A204.1 (cell line): Measurements from ENCODE around the gene DOCK2.

Experiments
- FAIRE-seq: peaks from 2 replicates; lab custom pipeline; 2012; peaks lifted over from hg19 to GRCh38; lab: Jason Lieb, UNC

DOCK2 gene

GRCh38 chr5:169694091-169694625 lies 57.1 kb downstream of the DOCK2 start:
- FAIRE-seq, result no peak

GRCh38 chr5:169695025-169695625 lies 58.0 kb downstream of the DOCK2 start:
- FAIRE-seq, result no peak

DNA sequence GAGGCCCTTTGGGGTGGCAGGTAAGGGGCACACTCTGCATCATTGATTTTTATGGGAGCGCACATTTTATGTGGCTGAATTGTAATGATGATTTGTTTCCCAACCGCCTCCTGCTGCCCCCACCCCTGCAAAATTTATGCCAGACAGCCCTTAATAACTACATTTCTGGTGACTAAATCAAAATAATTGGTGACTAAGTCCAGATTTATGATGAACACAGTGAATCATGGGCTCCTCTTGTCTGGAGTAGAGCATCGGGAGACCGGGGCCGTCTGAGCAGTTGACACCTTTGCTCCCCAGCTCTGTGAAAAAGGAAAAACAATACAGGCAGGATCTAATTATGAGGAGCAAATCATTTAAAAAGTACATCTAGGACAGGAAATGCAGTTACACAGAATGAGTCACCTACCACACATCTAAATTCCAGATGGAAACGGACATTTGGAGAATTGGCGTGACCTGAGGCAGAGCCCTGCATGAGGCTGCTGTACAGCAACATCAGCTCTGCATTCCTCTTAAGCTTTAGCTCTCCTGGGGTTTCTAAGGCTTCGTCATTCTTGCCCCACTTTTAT lies 58.9 kb downstream of the DOCK2 start:
- FAIRE-seq, result no peak

- FAIRE-seq, result no peak
These were observed 59.8 kb downstream of the DOCK2 start for GRCh38 chr5:169696621-169697510.

DNA sequence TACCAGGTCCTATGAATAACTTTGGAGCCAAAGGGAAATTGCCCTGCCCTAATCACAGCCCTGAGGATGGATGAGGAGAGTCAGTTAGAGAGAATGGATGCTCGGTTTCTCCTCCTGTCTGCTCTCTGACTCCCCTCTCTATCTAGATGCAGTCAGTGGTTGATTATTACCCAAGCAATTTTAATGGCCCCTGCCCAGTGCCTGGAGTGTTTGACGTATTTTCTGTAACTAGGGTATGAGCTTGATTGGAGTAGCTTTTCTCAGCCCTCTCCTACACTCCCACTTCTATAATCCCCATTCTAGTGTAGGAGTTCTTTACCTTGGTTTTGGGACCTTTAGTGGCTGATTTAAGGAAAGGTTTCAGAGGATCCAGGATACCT lies 60.4 kb downstream of the DOCK2 start:
- no peak for FAIRE-seq

- FAIRE-seq, result no peak
These were observed 60.9 kb downstream of the DOCK2 start for GRCh38 chr5:169697976-169698375.

DNA sequence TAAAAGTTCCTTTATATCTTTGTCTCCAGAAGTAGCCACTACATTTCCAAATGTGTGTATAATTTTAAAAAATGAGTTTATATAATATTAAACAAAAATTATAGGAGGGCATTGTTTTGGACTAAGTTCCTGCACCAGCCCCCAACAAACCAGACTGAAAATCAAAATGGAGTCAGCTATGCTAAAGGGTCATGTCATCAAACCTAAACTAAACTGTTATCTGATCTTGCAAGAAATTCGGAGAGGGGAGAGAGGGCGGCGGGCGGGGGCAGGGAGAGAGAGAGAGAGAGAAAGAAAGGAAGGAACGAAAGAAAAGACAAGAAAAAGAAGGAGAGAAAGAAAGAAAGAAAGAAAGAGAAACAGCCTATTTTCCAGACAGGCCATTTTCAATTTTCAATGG lies 63.5 kb downstream of the DOCK2 start:
- FAIRE-seq, result no peak

DNA sequence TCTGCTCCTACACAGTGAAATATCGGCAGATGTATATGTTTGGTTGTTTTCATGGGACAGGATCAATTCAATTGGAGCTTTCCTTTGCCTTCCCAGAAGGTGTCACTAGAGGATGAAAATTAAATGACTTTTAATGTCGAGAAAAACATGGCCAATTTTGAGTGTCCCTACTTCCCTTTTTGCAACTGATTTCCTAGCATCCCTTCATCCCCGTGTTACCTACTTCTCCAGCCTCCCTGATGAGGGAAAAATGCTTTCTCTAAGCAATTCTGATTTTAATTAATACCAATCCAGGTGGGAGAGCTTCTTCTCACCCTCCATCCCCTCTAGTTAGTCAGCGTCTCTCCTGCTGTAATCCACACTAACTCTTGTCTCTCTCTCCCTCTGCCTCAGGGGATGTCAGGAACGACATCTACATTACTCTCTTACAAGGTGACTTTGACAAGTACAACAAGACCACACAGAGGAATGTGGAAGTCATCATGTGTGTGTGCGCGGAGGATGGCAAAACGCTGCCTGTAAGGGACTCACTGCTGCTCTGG lies 64.9 kb downstream of the DOCK2 start:
- no peak for FAIRE-seq

- no peak for FAIRE-seq
These were observed 65.8 kb downstream of the DOCK2 start for GRCh38 chr5:169702693-169703481.

GRCh38 chr5:169703813-169704212 lies 66.7 kb downstream of the DOCK2 start:
- no peak for FAIRE-seq

DNA sequence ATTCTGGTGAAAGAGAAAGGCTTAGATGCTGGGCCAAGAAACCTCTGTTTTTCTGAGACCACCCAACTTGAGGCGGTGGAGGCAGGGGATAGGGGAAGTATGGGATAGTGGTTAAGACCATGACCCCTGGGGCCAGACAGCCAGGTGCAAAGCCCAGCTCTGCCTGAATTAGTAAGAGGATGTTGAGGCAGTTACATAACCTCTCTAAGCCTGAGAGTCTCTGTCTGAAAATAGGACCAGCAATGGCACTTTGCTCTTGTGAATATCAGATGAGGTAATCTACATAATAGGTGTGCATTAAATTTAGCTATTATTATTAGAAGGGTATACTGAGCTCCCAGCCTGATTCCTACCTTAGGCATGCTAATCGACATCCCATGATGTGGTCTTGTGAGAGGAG lies 68.2 kb downstream of the DOCK2 start:
- no peak for FAIRE-seq

- FAIRE-seq, result no peak
These were observed 69.0 kb downstream of the DOCK2 start for GRCh38 chr5:169706071-169706470.

DNA sequence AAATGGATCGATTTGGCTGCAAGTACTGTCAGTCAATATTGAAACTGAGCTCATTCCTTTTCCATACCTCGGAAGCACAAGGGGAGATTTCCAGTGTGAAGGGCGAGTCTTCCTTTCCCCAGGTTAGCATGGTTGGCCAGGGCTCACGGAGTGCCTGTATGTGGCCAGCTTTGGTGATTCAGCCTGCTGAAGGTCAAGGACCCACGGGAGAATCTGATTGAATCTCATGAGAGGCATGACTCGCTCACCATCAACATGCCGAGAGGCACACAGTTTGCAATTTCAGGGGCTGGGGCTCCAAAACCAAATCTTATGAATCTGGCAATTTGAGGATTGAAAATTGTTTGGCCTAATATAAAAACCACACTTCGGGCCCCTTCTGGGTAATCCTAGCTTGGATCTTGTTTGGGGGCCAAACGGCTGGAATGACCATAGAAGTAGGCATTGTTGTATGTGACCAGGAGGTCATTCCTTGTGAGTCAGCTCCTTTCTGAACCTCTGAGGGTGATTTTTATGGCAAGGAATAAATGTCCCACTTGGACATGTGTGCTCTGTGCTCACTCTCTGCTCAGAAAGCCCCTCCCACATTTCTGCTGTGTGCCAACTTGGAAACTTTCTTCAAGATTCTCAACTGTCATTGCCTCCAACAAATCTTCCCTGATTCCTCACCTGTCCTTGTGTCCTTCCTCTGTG lies 69.8 kb downstream of the DOCK2 start:
- FAIRE-seq, result no peak

DNA sequence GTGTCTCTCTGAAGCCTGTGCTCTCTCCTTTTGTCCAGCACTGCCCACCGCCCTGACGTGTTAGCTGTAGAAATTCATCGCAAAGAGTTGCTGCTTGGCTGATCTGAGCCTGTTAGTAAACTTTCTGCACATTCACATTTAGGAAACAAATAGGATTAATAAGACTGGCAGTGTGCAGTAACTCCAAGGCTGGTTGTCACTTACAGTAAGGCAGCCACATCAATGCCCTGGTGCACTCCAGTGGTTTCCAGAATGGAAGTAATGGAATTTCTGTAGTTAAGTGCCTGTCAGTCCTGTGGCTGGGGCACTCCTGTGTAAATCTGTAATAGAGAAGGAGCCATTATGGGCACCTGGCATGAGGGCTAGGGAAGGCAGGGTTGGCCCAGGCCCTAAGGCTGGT lies 70.6 kb downstream of the DOCK2 start:
- FAIRE-seq, result no peak

DNA sequence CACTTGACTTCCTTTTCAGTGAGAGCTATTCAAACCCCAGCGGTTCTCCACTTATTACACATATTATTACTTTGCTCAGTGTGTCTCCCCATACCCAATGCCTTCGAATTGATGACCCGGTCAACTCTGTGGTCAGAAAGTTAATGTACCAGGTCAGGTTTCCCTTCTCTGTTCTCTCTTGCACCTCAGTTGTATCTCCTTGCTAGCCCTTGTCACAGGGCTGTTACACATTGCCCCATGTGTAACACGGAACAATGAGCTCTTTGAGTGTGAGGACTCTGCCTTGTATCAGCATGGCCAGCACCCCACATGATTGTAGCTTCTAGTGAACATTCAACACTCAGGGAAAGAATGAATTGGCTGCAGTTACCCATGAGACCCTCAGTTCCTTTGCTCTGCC lies 73.6 kb downstream of the DOCK2 start:
- FAIRE-seq, result no peak

DNA sequence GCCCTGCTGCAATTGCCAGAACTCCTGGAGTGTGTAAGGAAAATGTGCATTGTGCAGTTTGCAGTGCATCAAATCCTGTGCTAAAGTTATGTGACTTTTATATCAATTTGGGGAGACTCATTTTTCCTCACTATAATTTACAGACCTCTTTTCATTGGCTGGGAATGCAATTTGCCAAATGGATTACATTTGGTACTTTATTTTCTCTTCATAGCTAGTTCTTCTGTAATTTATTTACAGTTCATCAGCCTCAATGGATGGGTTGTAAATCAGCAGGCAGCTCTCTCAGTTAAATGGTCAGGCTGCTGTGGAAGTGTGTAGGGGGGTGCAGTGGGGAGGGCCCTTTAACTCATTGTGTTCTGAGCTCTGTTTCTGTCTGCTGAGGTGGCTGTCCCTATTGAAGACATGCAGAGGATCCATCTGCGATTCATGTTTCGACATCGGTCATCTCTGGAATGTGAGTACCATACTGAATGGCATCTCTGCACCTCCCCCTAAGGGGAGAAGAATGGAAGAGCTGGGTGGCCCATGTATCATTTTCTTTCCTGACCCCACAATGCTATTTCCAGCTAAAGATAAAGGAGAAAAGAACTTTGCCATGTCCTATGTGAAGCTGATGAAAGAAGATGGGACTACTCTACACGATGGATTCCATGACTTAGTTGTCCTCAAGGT lies 74.6 kb downstream of the DOCK2 start:
- no peak for FAIRE-seq

- no peak for FAIRE-seq
These were observed 75.4 kb downstream of the DOCK2 start for GRCh38 chr5:169712428-169712827.

DNA sequence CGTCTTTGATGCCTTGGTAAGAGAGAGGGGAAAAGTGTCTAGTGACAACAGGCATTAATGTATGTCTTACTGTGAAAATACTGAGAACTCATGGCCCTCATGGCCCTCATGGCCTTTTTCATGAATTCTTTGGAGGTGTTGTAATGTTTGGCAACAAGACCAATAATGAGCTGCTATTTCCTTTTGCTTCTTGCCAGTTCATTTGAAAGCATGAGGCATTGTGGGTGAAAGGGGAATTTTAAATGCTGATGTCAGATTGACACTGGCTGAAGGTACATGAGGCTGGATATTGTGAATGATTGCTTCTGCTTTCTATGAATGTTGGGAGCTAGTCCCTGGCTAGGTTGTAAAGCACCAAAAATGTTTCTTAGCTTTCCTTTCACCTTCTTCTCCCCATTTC lies 79.2 kb downstream of the DOCK2 start:
- no peak for FAIRE-seq

- FAIRE-seq, result no peak
These were observed 80.2 kb downstream of the DOCK2 start for GRCh38 chr5:169717288-169717687.

DNA sequence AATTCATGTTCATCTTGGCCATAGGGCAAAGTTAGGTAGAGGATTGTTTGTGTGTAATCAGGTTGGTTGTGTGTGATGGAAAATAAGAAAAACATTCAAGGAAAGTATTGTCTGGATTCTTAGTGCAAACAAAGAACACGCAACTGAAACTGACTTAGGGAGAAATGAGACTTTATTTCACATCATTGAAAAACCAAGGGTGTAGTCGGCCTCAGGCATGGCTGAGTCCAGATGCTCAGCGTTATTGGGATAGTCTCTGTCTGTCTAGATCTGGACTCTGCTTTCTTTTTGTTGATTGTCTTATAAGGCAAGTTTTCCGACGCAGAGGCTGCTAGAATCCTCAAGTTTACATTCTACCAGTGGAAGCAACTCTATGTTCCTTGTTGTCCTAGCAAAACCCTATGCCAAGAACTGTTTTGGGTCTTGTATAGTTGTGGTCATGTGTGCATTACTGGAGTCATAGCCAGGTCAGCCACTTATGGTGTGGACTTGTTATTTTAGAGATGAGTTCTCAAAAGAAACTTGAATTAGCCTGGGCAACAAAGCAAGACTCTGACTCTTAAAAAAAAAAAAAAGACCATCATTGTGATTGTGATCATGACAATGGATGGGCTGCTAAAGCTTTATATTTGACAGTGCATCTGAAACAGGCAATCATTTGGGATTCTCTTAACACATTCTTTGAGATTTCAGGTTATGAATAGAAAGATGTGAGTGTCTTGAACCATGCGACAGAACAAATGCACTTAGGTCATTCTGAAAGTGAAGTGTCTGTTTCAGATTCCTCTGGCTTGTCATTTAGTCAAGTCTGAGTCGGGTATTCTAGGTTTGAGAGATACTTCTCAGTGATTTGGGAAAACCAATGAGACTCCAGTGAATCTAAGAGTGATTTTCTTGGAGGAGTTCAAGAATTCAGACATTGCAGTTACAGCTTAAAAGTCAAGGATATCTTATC lies 82.6 kb downstream of the DOCK2 start:
- FAIRE-seq, result no peak
